Tibial nerve (tissue), 4 donors: ENCODE data around the gene PSMD13. TPM values are rescaled to one million over a fixed set of nuclear protein-coding genes. Genes with fewer than 3 reads are reported as not detected.

ENCODE experiments used
- DNase-seq, 2 donors: peaks; one replicate each; pipeline ENCODE4 v3.0.0-alpha.2; 2019; ENCODE audit warnings: low spot score in 2 of 2
- H3K27ac ChIP-seq, 4 donors: fragments of 200-600 bp; sonication (generic) in 3 of 4; one replicate each; pipeline ENCODE4 v1.5.1; 2017 to 2019; ENCODE audit warnings: mild to moderate bottlenecking in 1 of 4
- H3K27me3 ChIP-seq, 2 donors: fragments of 200-600 bp; sonication (generic) in 1 of 2; one replicate each; pipeline versions ENCODE4 v1.5.1 to v1.6.0; 2017 to 2019
- H3K36me3 ChIP-seq, 3 donors: fragments of 200-600 bp; sonication (generic); one replicate each; pipeline ENCODE4 v1.5.1; 2018 to 2019
- H3K4me1 ChIP-seq, 4 donors: fragments of 200-600 bp; sonication (generic) in 3 of 4; one replicate each; pipeline ENCODE4 v1.5.1; 2017 to 2019
- H3K4me3 ChIP-seq, 4 donors: fragments of 200-600 bp; sonication (generic) in 3 of 4; one replicate each; pipeline ENCODE4 v1.5.1; 2017 to 2019; ENCODE audit warnings: mild to moderate bottlenecking in 1 of 4, moderate library complexity in 1 of 4
- H3K9me3 ChIP-seq, 4 donors: fragments of 200-600 bp; sonication (generic) in 3 of 4; one replicate each; pipeline ENCODE4 v1.5.1; 2017 to 2019
- CTCF ChIP-seq, 5 experiments: fragments of 200-600 bp in 3 of 5; fragments of 450-650 bp in 2 of 5; sonication (generic) in 3 of 5; IDR thresholded peaks; one replicate each; pipeline ENCODE4 v1.5.1; 2016 to 2019; ENCODE audit warnings: antibody characterized with exemption in 5 of 5, mild to moderate bottlenecking in 3 of 5, moderate library complexity in 2 of 5
- EP300 ChIP-seq, 2 donors: sonication (generic); formaldehyde crosslinking; IDR thresholded peaks; one replicate each; pipeline ENCODE4 v1.6.1; 2017; ENCODE audit warnings: antibody characterized with exemption in 2 of 2, mild to moderate bottlenecking in 1 of 2
- POLR2A ChIP-seq, 2 donors: fragments of 450-650 bp; IDR thresholded peaks; one replicate each; pipeline ENCODE4 v1.6.1; 2017; ENCODE audit warnings: antibody characterized with exemption in 2 of 2, mild to moderate bottlenecking in 2 of 2, moderate library complexity in 2 of 2
- WGBS, 2 donors: methylation state at CpG; one replicate each; pipeline ENCODE4 v1.1.5; 2018; 5-methylcytosine and 5-hydroxymethylcytosine counted together
- total RNA-seq, 4 donors: library from RNA; depleted of rRNA; stranded (reverse); fragments of >200 nt; gene quantifications; one replicate each; pipeline ENCODE4 v1.1.0, GENCODE V29; 2016

PSMD13 gene
- total RNA-seq, 4 donors from 2014 or later = 72.0 to 136 (median 120) TPM

- no peaks in the 10 kb centered on the region for H3K36me3 ChIP-seq
- peaks cover 0 to 21% (median 8%) of the 10 kb centered on the region in 4 donors for H3K4me1 ChIP-seq
- peaks cover 0 to 4% (median 0%) of the 10 kb centered on the region in 4 donors for H3K9me3 ChIP-seq
- 88 to 90% methylated on average over 22 of the region's 22 CpGs for WGBS, 2 donors
- no peak overlapping the region for H3K4me3 ChIP-seq
- DNase-seq = no peak
- H3K27me3 ChIP-seq = no peaks in the 10 kb centered on the region
- TF ChIP-seq POLR2A (IDR thresholded peaks at IDR 0.05) (no peak), CTCF (IDR thresholded peaks at IDR 0.05) (no peak), EP300 (IDR thresholded peaks at IDR 0.05) (no peak)
- H3K27ac ChIP-seq = peak overlapping the region in 1 of 4 donors; percentile 87
These were observed 35.6 kb downstream of the PSMD13 start for GRCh38 chr11:272195-272930.

GRCh38 chr11:272931-273198 lies 36.1 kb downstream of the PSMD13 start:
- Histone ChIP-seq H3K4me1 (peaks cover 0 to 16% (median 7%) of the 10 kb centered on the region in 4 donors), H3K36me3 (no peaks in the 10 kb centered on the region), H3K9me3 (peaks cover 0 to 4% (median 0%) of the 10 kb centered on the region in 4 donors), H3K27me3 (peaks cover 0 to 3% of the 10 kb centered on the region in 2 donors), H3K27ac (peak overlapping the region in 1 of 4 donors; percentile 40), H3K4me3 (no peak overlapping the region)
- 64 to 73% methylated on average over 6 of the region's 6 CpGs for WGBS, 2 donors
- no peak for DNase-seq
- TF ChIP-seq POLR2A (IDR thresholded peaks at IDR 0.05) (no peak), CTCF (IDR thresholded peaks at IDR 0.05) (no peak), EP300 (IDR thresholded peaks at IDR 0.05) (no peak)

GRCh38 chr11:276219-276618 lies 39.4 kb downstream of the PSMD13 start:
- Histone ChIP-seq H3K27ac (no peak overlapping the region), H3K27me3 (peaks cover 0 to 35% of the 10 kb centered on the region in 2 donors), H3K4me3 (no peak overlapping the region), H3K9me3 (peaks cover 0 to 4% (median 0%) of the 10 kb centered on the region in 4 donors), H3K4me1 (peaks cover 0 to 26% (median 21%) of the 10 kb centered on the region in 4 donors), H3K36me3 (no peaks in the 10 kb centered on the region)
- DNase-seq = no peak
- TF ChIP-seq EP300 (IDR thresholded peaks at IDR 0.05) = no peak
- no peak for TF ChIP-seq POLR2A (IDR thresholded peaks at IDR 0.05)
- TF ChIP-seq CTCF (IDR thresholded peaks at IDR 0.05) = no peak

- Histone ChIP-seq H3K4me3 (peak within 1 kb of the TSS in 2 of 4 donors; percentile 37 to 62), H3K27me3 (peaks cover 4 to 54% of the 10 kb centered on the region in 2 donors), H3K27ac (peak within 1 kb of the TSS in 1 of 4 donors; percentile 71), H3K4me1 (peaks cover 0 to 30% (median 24%) of the 10 kb centered on the region in 4 donors), H3K36me3 (no peaks in the 10 kb centered on the region), H3K9me3 (peaks cover 0 to 4% (median 0%) of the 10 kb centered on the region in 4 donors)
- peak in 1 of 2 donors; percentile 12 for DNase-seq
- TF ChIP-seq EP300 (IDR thresholded peaks at IDR 0.05) (no peak), CTCF (IDR thresholded peaks at IDR 0.05) (no peak), POLR2A (IDR thresholded peaks at IDR 0.05) (no peak)
- 69 to 82% methylated on average over 15 to 21 of the region's 21 CpGs for WGBS, 2 donors
These were observed 41.5 kb downstream of the PSMD13 start, which contains the start of gene NLRP6 for GRCh38 chr11:278001-278951. TSS of gene NLRP6 (plus strand) at chr11:278407. CDS start at chr11:278570, 163 bp downstream.
